MM.1S (cell line): ENCODE results near the gene CSNK1G3.
"Not testable (repeated sequence)": the region's sequence is repeated elsewhere in the genome, so short reads cannot be mapped to it uniquely, and the experiment has no call there.

Experiments used
- DNase-seq: peaks from one replicate; pipeline ENCODE4 v3.0.0-alpha.2; 2015
- H2AFZ ChIP-seq: fragments of 300-600 bp; sonication (generic); 2 replicates; pipeline ENCODE4 v1.6.0; 2016; ENCODE audit warnings: antibody characterized with exemption, low read length
- H3F3A ChIP-seq: fragments of 300-600 bp; sonication (generic); 2 replicates; pipeline ENCODE4 v1.6.1; 2016; ENCODE audit warnings: mild to moderate bottlenecking, antibody characterized with exemption, low read length, moderate library complexity, mixed read lengths; ENCODE audit not compliant: insufficient read depth
- H3K27ac ChIP-seq: fragments of 300-600 bp; sonication (generic); 2 replicates; pipeline ENCODE4 v1.5.1; 2016; ENCODE audit warnings: mild to moderate bottlenecking, low read length
- H3K27me3 ChIP-seq: fragments of 300-600 bp; sonication (generic); replicated peaks from 2 replicates; pipeline ENCODE4 v1.6.0; 2016; ENCODE audit warnings: low read length; ENCODE audit not compliant: insufficient read depth
- H3K36me3 ChIP-seq: fragments of 300-600 bp; sonication (generic); replicated peaks from 2 replicates; pipeline ENCODE4 v1.6.1; 2016; ENCODE audit warnings: mild to moderate bottlenecking, low read length, mixed read lengths; ENCODE audit not compliant: insufficient read depth
- H3K4me1 ChIP-seq: fragments of 300-600 bp; sonication (generic); 2 replicates; pipeline ENCODE4 v1.6.1; 2016; ENCODE audit warnings: low read length, mixed read lengths
- H3K4me2 ChIP-seq: fragments of 300-600 bp; sonication (generic); 2 replicates; pipeline ENCODE4 v1.6.0; 2016; ENCODE audit warnings: low read depth, low read length
- H3K4me3 ChIP-seq: fragments of 300-600 bp; sonication (generic); 2 replicates; pipeline ENCODE4 v1.5.1; 2016; ENCODE audit warnings: low read length, mixed read lengths
- H3K79me2 ChIP-seq: fragments of 300-600 bp; sonication (generic); 2 replicates; pipeline ENCODE4 v1.6.1; 2016; ENCODE audit warnings: mixed run types, low read length, mixed read lengths
- H3K9ac ChIP-seq: fragments of 300-600 bp; sonication (generic); 2 replicates; pipeline ENCODE4 v1.6.1; 2016; ENCODE audit warnings: low read length, mixed read lengths
- H3K9me2 ChIP-seq: fragments of 300-600 bp; sonication (generic); replicated peaks from 2 replicates; pipeline ENCODE4 v1.6.1; 2016; ENCODE audit warnings: mild to moderate bottlenecking, low read length, mixed read lengths; ENCODE audit not compliant: insufficient read depth
- H3K9me3 ChIP-seq: fragments of 300-600 bp; sonication (generic); replicated peaks from 2 replicates; pipeline ENCODE4 v1.6.1; 2016; ENCODE audit warnings: mild to moderate bottlenecking, low read length, mixed read lengths; ENCODE audit not compliant: insufficient read depth
- H4K20me1 ChIP-seq: fragments of 300-600 bp; sonication (generic); 2 replicates; pipeline ENCODE4 v1.6.1; 2016; ENCODE audit warnings: mild to moderate bottlenecking, low read length, moderate library complexity, mixed read lengths; ENCODE audit not compliant: insufficient read depth
- CTCF ChIP-seq: fragments of 300-600 bp; sonication (generic); IDR thresholded peaks from 2 replicates; pipeline ENCODE4 v1.5.1; 2016; ENCODE audit warnings: antibody characterized with exemption, low read length, mixed read lengths
- EZH2 ChIP-seq: fragments of 300-600 bp; sonication (generic); optimal IDR thresholded peaks from 2 replicates; pipeline ENCODE3; 2017; ENCODE audit warnings: low read depth, mild to moderate bottlenecking, antibody characterized with exemption, low read length, mixed read lengths
- EZH2phosphoT487 ChIP-seq: fragments of 300-600 bp; sonication (generic); IDR thresholded peaks from 2 replicates; pipeline ENCODE4 v1.6.1; 2018; ENCODE audit warnings: antibody characterized with exemption, low read length

CSNK1G3 gene

GRCh38 chr5:123511648-123512605, at the start of gene CSNK1G3:
TSS of gene CSNK1G3 (plus strand) at chr5:123512177. CDS start at chr5:123545664, 33,487 bp downstream.
- Histone ChIP-seq H3K9me3 (no peaks in the 10 kb centered on the region), H3K36me3 (no peaks in the 10 kb centered on the region), H3K27me3 (no peaks in the 10 kb centered on the region; the same call in 1 of the 2 replicates), H3K79me2 (peaks cover 41% of the 10 kb centered on the region), H2AFZ (peak within 1 kb of the TSS; percentile 84), H3K9me2 (no peaks in the 10 kb centered on the region), H3K4me1 (peaks cover 8% of the 10 kb centered on the region), H3K4me2 (peak within 1 kb of the TSS; percentile 93), H3K4me3 (peak within 1 kb of the TSS; percentile 87), H3F3A (peaks cover 7% of the 10 kb centered on the region; the same call in 1 of the 2 replicates), H3K9ac (peak within 1 kb of the TSS; percentile 75), H4K20me1 (no peaks in the 10 kb centered on the region), H3K27ac (peak within 1 kb of the TSS; percentile 78; the same call in 1 of the 2 replicates)
- TF ChIP-seq CTCF: no peak
- no peak for TF ChIP-seq EZH2phosphoT487
- TF ChIP-seq EZH2: no peak
- peak; percentile 97 for DNase-seq

- H3K9ac ChIP-seq, H3K4me1 ChIP-seq, H3K36me3 ChIP-seq, H3K4me2 ChIP-seq, H3K27me3 ChIP-seq, H3K4me3 ChIP-seq, DNase-seq, H4K20me1 ChIP-seq, H3F3A ChIP-seq, H3K9me3 ChIP-seq, H2AFZ ChIP-seq, H3K79me2 ChIP-seq, H3K27ac ChIP-seq, H3K9me2 ChIP-seq: not testable (repeated sequence)
Observed at GRCh38 chr5:123466839-123467238, 45.1 kb upstream of the CSNK1G3 start.

GRCh38 chr5:123471385-123471784, 40.6 kb upstream of the CSNK1G3 start:
- TF ChIP-seq EZH2 (no peak), CTCF (no peak)
- H3K79me2 ChIP-seq: no peaks in the 10 kb centered on the region
- H3K9ac ChIP-seq: no peak overlapping the region
- no peaks in the 10 kb centered on the region for H3K9me2 ChIP-seq
- no peak for DNase-seq
- no peak overlapping the region for H3K4me2 ChIP-seq
- no peaks in the 10 kb centered on the region for H3K4me1 ChIP-seq
- H3K36me3 ChIP-seq: no peaks in the 10 kb centered on the region
- H3F3A ChIP-seq: no peaks in the 10 kb centered on the region
- no peaks in the 10 kb centered on the region for H4K20me1 ChIP-seq
- H3K4me3 ChIP-seq: no peak overlapping the region
- no peaks in the 10 kb centered on the region for H3K27me3 ChIP-seq
- no peaks in the 10 kb centered on the region for H3K9me3 ChIP-seq
- H3K27ac ChIP-seq: no peak overlapping the region
- H2AFZ ChIP-seq: no peak overlapping the region
